ENCODE data around the gene TMEM81. TPM values are rescaled to one million over a fixed set of nuclear protein-coding genes. Genes with fewer than 3 reads are reported as not detected.

The TMEM81 gene
- polyA plus RNA-seq, 2 of the 4 experiments (the other 2 are of a cell fraction), result 2.2 to 4.3 TPM

GRCh38 chr1:205043866-205044265 is 40.4 kb downstream of the TMEM81 start:
- POLR2A ChIA-PET, result no interaction called here
- H3K27ac ChIP-seq, result no peak overlapping the region
- no peaks in the 10 kb centered on the region for H3K9me3 ChIP-seq
- no peak overlapping the region for H3K4me2 ChIP-seq
- H3K4me1 ChIP-seq, result peaks cover 5% of the 10 kb centered on the region; the same call in 1 of the 3 replicates
- 22% methylated on average over 4 of the region's 4 CpGs for WGBS (ENCODE audit: missing lambda C conversion rate)
- FAIRE-seq (no peak), ATAC-seq (no peak), DNase-seq (ENCODE audit: low read depth in 1 of 2, low spot score in 1 of 2) (no peak)
- H3K4me3 ChIP-seq, result no peak overlapping the region
- TF ChIP-seq RCOR1 (IDR thresholded peaks at IDR 0.05; ENCODE audit: low read depth, low read length) (no peak), CBX8 (IDR thresholded peaks at IDR 0.05) (no peak), FOSL2 (IDR thresholded peaks at IDR 0.05) (no peak), FOSL2 (CRISPR knock-in tag; IDR thresholded peaks at IDR 0.05) (no peak), HMGXB4 (CRISPR knock-in tag; IDR thresholded peaks at IDR 0.05; ENCODE audit: borderline replicate concordance) (no peak), BHLHE40 (IDR thresholded peaks at IDR 0.05; ENCODE audit: low read depth, low read length) (no peak), REST (IDR thresholded peaks at IDR 0.05) (no peak), HES2 (IDR thresholded peaks at IDR 0.05) (no peak), ATOH8 (CRISPR knock-in tag; IDR thresholded peaks at IDR 0.05; ENCODE audit: low read depth) (no peak), E2F6 (IDR thresholded peaks at IDR 0.05; ENCODE audit: borderline replicate concordance, low read depth) (no peak), CTCF (IDR thresholded peaks at IDR 0.05) (no peak), SMC3 (IDR thresholded peaks at IDR 0.05) (no peak), TFCP2L1 (CRISPR knock-in tag; IDR thresholded peaks at IDR 0.05) (no peak), MAZ (IDR thresholded peaks at IDR 0.05; ENCODE audit: borderline replicate concordance, low read depth, low read length) (no peak), SREBF2 (IDR thresholded peaks at IDR 0.05) (no peak), PBX3 (IDR thresholded peaks at IDR 0.05) (no peak), BCL3 (IDR thresholded peaks at IDR 0.05) (no peak)
- CTCF ChIA-PET, result interaction anchor here (1.3 to 2.2 kb wide), 3 partner anchors 11 to 18 kb away, joined by 3 to 20 read pairs (median 6); no protein-coding TSS in a partner anchor

Data from A549 (cell line).